ENCODE data around the gene ANKS1B. TPM values are rescaled to one million over a fixed set of nuclear protein-coding genes. Genes with fewer than 3 reads are reported as not detected.

Gene ANKS1B
- total and polyA plus RNA-seq, 2 of the 4 experiments (the other 2 are of a cell fraction), result 0.17 to 0.18 TPM

DNA sequence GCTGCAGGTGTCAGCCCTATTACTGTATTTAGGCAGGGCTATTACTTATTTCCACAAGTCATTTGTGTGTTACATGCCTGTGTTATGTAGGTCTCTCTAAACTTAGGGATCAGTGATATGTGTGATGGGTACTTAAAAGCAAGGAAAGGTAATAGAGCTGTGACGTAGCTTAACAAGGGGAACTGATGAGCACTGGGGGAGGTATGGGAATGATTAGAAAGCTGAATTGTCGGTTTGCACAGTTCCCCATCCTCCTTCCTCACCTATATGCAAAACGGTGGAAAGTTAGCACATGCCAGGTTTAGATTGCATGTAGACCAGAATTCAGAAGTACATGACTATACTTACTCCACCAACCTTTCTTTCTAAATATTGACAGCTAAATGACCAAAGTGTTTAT lies 831.4 kb downstream of the ANKS1B start:
- Histone ChIP-seq H3K14ac (replicated peaks; ENCODE audit: low read depth, low read length) (no peak overlapping the region), H3K79me1 (ENCODE audit: low read depth in 1 of 2, low read length in 2 of 2) (no peaks in the 10 kb centered on the region), H2BK15ac (ENCODE audit: low read depth, low read length) (no peak overlapping the region), H3K27me3 (ENCODE audit: control insufficient read depth, insufficient read depth, low read length) (no peaks in the 10 kb centered on the region), H2AK5ac (ENCODE audit: low read depth, low read length) (no peak overlapping the region), H3K9ac (ENCODE audit: low read depth, low read length) (no peak overlapping the region), H3K4me1 (ENCODE audit: control insufficient read depth, insufficient read depth, low read length) (no peaks in the 10 kb centered on the region), H3K9me1 (ENCODE audit: insufficient read depth, low read length) (no peaks in the 10 kb centered on the region), H3K23ac (ENCODE audit: low read depth, low read length) (no peak overlapping the region), H3K9me3 (ENCODE audit: control insufficient read depth, insufficient read depth, low read length) (no peaks in the 10 kb centered on the region), H4K8ac (ENCODE audit: low read depth in 2 of 2, low read length in 2 of 2) (no peak overlapping the region), H3K36me3 (ENCODE audit: control insufficient read depth, insufficient read depth, low read length) (no peaks in the 10 kb centered on the region), H2BK120ac (ENCODE audit: low read depth, low read length) (no peak overlapping the region), H2BK5ac (ENCODE audit: low read depth, low read length, poor library complexity, severe bottlenecking) (no peak overlapping the region), H3K27ac (ENCODE audit: insufficient read depth, low read length) (no peak overlapping the region), H3K18ac (ENCODE audit: low read depth, low read length) (no peak overlapping the region), H3K4me3 (ENCODE audit: insufficient read depth, low read depth, low read length) (no peak overlapping the region), H2AFZ (replicated peaks; ENCODE audit: low read length, poor library complexity) (no peak overlapping the region), H3K56ac (ENCODE audit: extremely low read depth, insufficient read depth, low read length) (no peak overlapping the region), H3K4me2 (ENCODE audit: low read depth, low read length) (no peak overlapping the region), H4K5ac (ENCODE audit: low read depth, low read length) (no peak overlapping the region), H4K20me1 (ENCODE audit: insufficient read depth, low read length) (no peaks in the 10 kb centered on the region), H2AK9ac (replicated peaks; ENCODE audit: low read depth, low read length, poor library complexity) (no peak overlapping the region), H2BK20ac (ENCODE audit: low read depth, low read length) (no peak overlapping the region), H4K91ac (ENCODE audit: insufficient read depth, low read depth, low read length) (no peak overlapping the region), H3K4ac (ENCODE audit: low read depth, low read length) (no peak overlapping the region)
- WGBS, 2 experiments (ENCODE audit: extremely low coverage in 2 of 2, insufficient read length in 1 of 2), result no CpG with 5 or more reads among the region's 3 CpGs
- intact Hi-C loops (cut with micrococcal nuclease) (no loop called here), dilution Hi-C loops (cut with HindIII; ENCODE audit: low sequenced_read_pairs, unreplicated experiment) (no loop called here), in situ Hi-C loops (cut with MboI; ENCODE audit: low sequenced_read_pairs) (no loop called here)
- ATAC-seq (ENCODE audit: low read depth), result no peak
- no TSS peak for BruUV-seq (replicated peaks)
- no peak for TF ChIP-seq CHD1 (IDR thresholded peaks at IDR 0.05; ENCODE audit: low read depth, low read length)
- no peak for TF ChIP-seq POLR2A (IDR thresholded peaks at IDR 0.05; ENCODE audit: low read depth, low read length)
- TF ChIP-seq, protein P1, sequence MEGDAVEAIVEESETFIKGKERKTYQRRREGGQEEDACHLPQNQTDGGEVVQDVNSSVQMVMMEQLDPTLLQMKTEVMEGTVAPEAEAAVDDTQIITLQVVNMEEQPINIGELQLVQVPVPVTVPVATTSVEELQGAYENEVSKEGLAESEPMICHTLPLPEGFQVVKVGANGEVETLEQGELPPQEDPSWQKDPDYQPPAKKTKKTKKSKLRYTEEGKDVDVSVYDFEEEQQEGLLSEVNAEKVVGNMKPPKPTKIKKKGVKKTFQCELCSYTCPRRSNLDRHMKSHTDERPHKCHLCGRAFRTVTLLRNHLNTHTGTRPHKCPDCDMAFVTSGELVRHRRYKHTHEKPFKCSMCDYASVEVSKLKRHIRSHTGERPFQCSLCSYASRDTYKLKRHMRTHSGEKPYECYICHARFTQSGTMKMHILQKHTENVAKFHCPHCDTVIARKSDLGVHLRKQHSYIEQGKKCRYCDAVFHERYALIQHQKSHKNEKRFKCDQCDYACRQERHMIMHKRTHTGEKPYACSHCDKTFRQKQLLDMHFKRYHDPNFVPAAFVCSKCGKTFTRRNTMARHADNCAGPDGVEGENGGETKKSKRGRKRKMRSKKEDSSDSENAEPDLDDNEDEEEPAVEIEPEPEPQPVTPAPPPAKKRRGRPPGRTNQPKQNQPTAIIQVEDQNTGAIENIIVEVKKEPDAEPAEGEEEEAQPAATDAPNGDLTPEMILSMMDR (conservative IDR thresholded peaks at IDR 0.05; ENCODE audit: low read depth, low read length), result no peak
- TF ChIP-seq BHLHE40 (IDR thresholded peaks at IDR 0.05; ENCODE audit: low read depth, low read length), result no peak
- no peak for TF ChIP-seq MAFK (IDR thresholded peaks at IDR 0.05; ENCODE audit: low read depth, low read length)
- TF ChIP-seq, protein P2, sequence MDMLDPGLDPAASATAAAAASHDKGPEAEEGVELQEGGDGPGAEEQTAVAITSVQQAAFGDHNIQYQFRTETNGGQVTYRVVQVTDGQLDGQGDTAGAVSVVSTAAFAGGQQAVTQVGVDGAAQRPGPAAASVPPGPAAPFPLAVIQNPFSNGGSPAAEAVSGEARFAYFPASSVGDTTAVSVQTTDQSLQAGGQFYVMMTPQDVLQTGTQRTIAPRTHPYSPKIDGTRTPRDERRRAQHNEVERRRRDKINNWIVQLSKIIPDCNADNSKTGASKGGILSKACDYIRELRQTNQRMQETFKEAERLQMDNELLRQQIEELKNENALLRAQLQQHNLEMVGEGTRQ (IDR thresholded peaks at IDR 0.05; ENCODE audit: low read depth, low read length), result no peak
- no peak for TF ChIP-seq CEBPB (IDR thresholded peaks at IDR 0.05; ENCODE audit: low read depth, low read length)
- TF ChIP-seq RCOR1 (IDR thresholded peaks at IDR 0.05; ENCODE audit: insufficient replicate concordance, low read length), result no peak
- TF ChIP-seq MAZ (IDR thresholded peaks at IDR 0.05; ENCODE audit: borderline replicate concordance, low read depth, low read length), result no peak
- TF ChIP-seq RFX5 (IDR thresholded peaks at IDR 0.05; ENCODE audit: low read depth, low read length), result no peak
- no peak for TF ChIP-seq MXI1 (IDR thresholded peaks at IDR 0.05; ENCODE audit: borderline replicate concordance, low read depth, low read length)
- no peak for TF ChIP-seq SMC3 (IDR thresholded peaks at IDR 0.05; ENCODE audit: low read depth, low read length)
- TF ChIP-seq, protein P3, sequence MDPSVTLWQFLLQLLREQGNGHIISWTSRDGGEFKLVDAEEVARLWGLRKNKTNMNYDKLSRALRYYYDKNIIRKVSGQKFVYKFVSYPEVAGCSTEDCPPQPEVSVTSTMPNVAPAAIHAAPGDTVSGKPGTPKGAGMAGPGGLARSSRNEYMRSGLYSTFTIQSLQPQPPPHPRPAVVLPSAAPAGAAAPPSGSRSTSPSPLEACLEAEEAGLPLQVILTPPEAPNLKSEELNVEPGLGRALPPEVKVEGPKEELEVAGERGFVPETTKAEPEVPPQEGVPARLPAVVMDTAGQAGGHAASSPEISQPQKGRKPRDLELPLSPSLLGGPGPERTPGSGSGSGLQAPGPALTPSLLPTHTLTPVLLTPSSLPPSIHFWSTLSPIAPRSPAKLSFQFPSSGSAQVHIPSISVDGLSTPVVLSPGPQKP (IDR thresholded peaks at IDR 0.05; ENCODE audit: borderline replicate concordance, low read depth, low read length), result no peak
- TF ChIP-seq RAD21 (IDR thresholded peaks at IDR 0.05; ENCODE audit: low read length), result no peak
- TF ChIP-seq NFE2L2 (IDR thresholded peaks at IDR 0.05; ENCODE audit: low read depth, low read length), result no peak
- no peak for TF ChIP-seq FOS (IDR thresholded peaks at IDR 0.05; ENCODE audit: low read depth, low read length)
- POLR2A ChIA-PET (ENCODE audit: unreplicated experiment), result no interaction called here
- CTCF ChIA-PET, result no interaction called here
- DNase-seq, result no peak

Measured in IMR-90 (cell line).